Bronchial epithelial cell (primary cell): ENCODE measurements around the gene ABCF3. TPM values are rescaled to one million over a fixed set of nuclear protein-coding genes. Genes with fewer than 3 reads are reported as not detected.

Experiments
- DNase-seq: peaks from one replicate; pipeline ENCODE4 v3.0.0-alpha.2; 2010; ENCODE audit warnings: low read depth
- FAIRE-seq: peaks from 2 replicates; lab custom pipeline; 2011; peaks lifted over from hg19 to GRCh38; lab: Jason Lieb, UNC
- H3K27me3 ChIP-seq: 2 replicates; pipeline ENCODE4 v1.5.1; 2011; ENCODE audit warnings: low read length; ENCODE audit not compliant: control insufficient read depth, insufficient read depth
- H3K36me3 ChIP-seq: 2 replicates; pipeline ENCODE4 v1.5.1; 2011; ENCODE audit warnings: low read length; ENCODE audit not compliant: control insufficient read depth, insufficient read depth
- H3K4me3 ChIP-seq: 2 replicates; pipeline ENCODE4 v1.5.1; 2011; ENCODE audit warnings: mild to moderate bottlenecking, low read depth, low read length, control low read depth
- CTCF ChIP-seq: IDR thresholded peaks from 2 replicates; pipeline ENCODE4 v1.5.1; 2011; ENCODE audit warnings: mild to moderate bottlenecking, moderate library complexity, low read length, control low read depth, inconsistent platforms; ENCODE audit not compliant: insufficient read depth, severe bottlenecking
- total RNA-seq: library from RNA; depleted of rRNA; stranded (reverse); fragments of >200 nt; gene quantifications from 2 replicates; pipeline ENCODE4 v1.2.1, GENCODE V29; 2014

The ABCF3 gene, protein sequence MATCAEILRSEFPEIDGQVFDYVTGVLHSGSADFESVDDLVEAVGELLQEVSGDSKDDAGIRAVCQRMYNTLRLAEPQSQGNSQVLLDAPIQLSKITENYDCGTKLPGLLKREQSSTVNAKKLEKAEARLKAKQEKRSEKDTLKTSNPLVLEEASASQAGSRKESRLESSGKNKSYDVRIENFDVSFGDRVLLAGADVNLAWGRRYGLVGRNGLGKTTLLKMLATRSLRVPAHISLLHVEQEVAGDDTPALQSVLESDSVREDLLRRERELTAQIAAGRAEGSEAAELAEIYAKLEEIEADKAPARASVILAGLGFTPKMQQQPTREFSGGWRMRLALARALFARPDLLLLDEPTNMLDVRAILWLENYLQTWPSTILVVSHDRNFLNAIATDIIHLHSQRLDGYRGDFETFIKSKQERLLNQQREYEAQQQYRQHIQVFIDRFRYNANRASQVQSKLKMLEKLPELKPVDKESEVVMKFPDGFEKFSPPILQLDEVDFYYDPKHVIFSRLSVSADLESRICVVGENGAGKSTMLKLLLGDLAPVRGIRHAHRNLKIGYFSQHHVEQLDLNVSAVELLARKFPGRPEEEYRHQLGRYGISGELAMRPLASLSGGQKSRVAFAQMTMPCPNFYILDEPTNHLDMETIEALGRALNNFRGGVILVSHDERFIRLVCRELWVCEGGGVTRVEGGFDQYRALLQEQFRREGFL
- total RNA-seq: 40.0 and 54.2 TPM in 2 replicates

DNA sequence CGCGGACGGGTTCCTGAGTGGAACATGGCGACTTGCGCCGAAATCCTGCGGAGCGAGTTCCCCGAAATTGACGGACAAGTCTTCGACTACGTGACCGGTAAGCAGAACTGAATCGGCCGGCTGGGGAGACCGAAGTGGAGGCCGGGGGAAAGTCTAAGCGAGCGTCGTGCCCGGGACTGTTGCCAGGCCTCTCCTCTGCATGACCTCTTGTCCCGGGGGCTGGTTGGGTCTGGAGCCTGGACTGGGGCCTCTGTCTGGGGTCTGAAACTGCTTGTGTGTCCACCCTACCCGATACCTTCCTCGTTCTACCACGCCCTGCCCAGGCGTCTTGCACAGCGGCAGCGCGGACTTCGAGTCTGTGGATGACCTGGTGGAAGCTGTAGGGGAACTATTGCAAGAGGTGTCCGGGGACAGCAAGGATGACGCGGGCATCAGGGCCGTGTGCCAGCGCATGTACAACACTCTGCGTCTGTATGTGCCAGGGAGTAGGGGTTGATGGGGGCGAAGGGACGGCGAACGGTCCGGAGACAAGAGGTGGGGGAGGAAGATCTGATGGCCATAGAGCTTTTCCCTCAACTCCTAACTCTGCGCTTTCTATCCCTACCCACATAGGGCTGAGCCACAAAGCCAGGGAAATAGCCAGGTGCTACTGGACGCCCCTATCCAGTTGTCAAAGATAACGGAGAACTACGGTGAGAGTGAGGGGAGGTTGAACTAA lies at the start of gene ABCF3:
Gene ABCF3 (plus strand): TSS at position 16 of the 718 bp plus-strand sequence. CDS start 9 bp downstream, at position 25.
- H3K4me3 ChIP-seq: peak within 1 kb of the TSS; percentile 81
- no peaks in the 10 kb centered on the region for H3K27me3 ChIP-seq
- FAIRE-seq: no peak
- no peak for TF ChIP-seq CTCF
- peak; percentile 38 for DNase-seq
- peaks cover 40% of the 10 kb centered on the region for H3K36me3 ChIP-seq

- FAIRE-seq (no peak), DNase-seq (no peak)
- Histone ChIP-seq H3K27me3 (no peaks in the 10 kb centered on the region), H3K4me3 (no peak overlapping the region), H3K36me3 (peaks cover 34% of the 10 kb centered on the region)
- no peak for TF ChIP-seq CTCF
Observed at GRCh38 chr3:184140436-184140835, 45.6 kb upstream of the ABCF3 start.

GRCh38 chr3:184142199-184142598 lies 43.8 kb upstream of the ABCF3 start:
- Histone ChIP-seq H3K36me3 (peaks cover 34% of the 10 kb centered on the region), H3K27me3 (no peaks in the 10 kb centered on the region), H3K4me3 (no peak overlapping the region)
- no peak for TF ChIP-seq CTCF
- FAIRE-seq: no peak
- DNase-seq: no peak

- H3K4me3 ChIP-seq: no peak overlapping the region
- DNase-seq: no peak
- no peak for TF ChIP-seq CTCF
- FAIRE-seq: no peak
- no peaks in the 10 kb centered on the region for H3K27me3 ChIP-seq
- H3K36me3 ChIP-seq: peaks cover 30% of the 10 kb centered on the region
Observed at GRCh38 chr3:184143327-184143726, 42.7 kb upstream of the ABCF3 start.

- no peak for FAIRE-seq
- peaks cover 30% of the 10 kb centered on the region for H3K36me3 ChIP-seq
- TF ChIP-seq CTCF: no peak
Observed at GRCh38 chr3:184144505-184144904, 41.5 kb upstream of the ABCF3 start.

More at GRCh38 chr3:184144505-184144904, 41.5 kb upstream of the ABCF3 start:
- H3K4me3 ChIP-seq: no peak overlapping the region
- H3K27me3 ChIP-seq: no peaks in the 10 kb centered on the region
- DNase-seq: no peak
